Sigmoid colon (tissue), 4 donors: ENCODE results near the gene CPA5.

Experiments used
- CTCF ChIP-seq, 4 experiments: fragments of 450-650 bp in 3 of 4; fragments of 200-600 bp in 1 of 4; IDR thresholded peaks; one replicate each; pipeline ENCODE4 v1.5.1; 2016 to 2019; ENCODE audit warnings: antibody characterized with exemption in 4 of 4, mild to moderate bottlenecking in 3 of 4, moderate library complexity in 2 of 4
- EP300 ChIP-seq, 4 donors: sonication (generic); formaldehyde crosslinking; IDR thresholded peaks; one replicate each; pipeline ENCODE4 v1.6.1; 2017; ENCODE audit warnings: antibody characterized with exemption in 4 of 4
- POLR2A ChIP-seq, 2 donors: fragments of 450-650 bp; IDR thresholded peaks; one replicate each; pipeline ENCODE4 v1.6.1; 2016; ENCODE audit warnings: antibody characterized with exemption in 2 of 2, mild to moderate bottlenecking in 2 of 2, moderate library complexity in 2 of 2

GRCh38 chr7:130324306-130324943 is 20.2 kb upstream of the CPA5 start:
- no peak for TF ChIP-seq POLR2A (IDR thresholded peaks at IDR 0.05)
- TF ChIP-seq CTCF (IDR thresholded peaks at IDR 0.05): no peak
- no peak for TF ChIP-seq EP300 (IDR thresholded peaks at IDR 0.05)
